ENCODE data around the gene RNF4. TPM values are rescaled to one million over a fixed set of nuclear protein-coding genes. Genes with fewer than 3 reads are reported as not detected.
"Not testable (repeated sequence)": the region's sequence is repeated elsewhere in the genome, so short reads cannot be mapped to it uniquely, and the experiment has no call there.

Gene RNF4
- polyA plus RNA-seq, 4 donors: 53.3 to 67.2 (median 65.9) TPM

DNA sequence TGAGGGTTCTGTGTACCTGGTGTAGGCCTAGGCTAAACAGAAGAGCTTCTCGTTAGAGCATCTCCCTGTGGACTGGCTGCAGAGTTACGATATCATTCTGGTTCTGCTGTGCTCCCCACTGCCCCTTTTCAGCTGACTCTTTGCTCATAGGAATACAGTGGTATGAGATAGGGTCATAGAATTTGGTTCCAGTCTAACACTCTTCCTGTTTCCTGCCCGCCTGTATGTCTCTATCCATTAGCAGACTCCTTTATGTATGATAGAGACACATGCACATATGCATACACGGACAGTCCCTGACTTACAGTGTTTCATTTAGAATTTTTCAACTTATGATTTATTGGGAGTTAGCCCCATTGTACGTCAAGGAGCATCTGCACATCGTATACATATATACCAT is 15.3 kb downstream of the RNF4 start:
- DNase-seq (ENCODE audit: low read depth in 4 of 4, low spot score in 3 of 4): no peak

DNA sequence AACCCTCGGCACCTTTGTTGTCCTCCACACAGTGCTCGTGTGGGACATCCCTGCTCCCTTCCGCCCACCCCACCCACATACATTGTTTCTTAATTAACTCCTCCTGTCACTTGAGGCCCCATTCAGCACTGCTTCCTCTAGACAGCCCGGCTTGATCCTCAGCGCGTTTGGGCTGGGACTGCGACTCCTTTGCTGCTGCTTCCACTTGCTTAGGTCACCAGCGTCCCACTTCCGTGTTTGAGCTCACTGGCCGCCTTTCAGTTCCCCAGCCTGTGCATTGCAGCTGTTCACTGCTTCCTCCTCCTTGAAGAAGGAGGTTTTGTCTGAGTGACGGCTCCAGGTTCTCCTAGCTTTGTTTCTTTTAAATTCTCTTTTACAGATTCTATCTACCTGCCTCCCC is 16.1 kb downstream of the RNF4 start:
- no peak for DNase-seq (ENCODE audit: low read depth in 4 of 4, low spot score in 3 of 4)

DNA sequence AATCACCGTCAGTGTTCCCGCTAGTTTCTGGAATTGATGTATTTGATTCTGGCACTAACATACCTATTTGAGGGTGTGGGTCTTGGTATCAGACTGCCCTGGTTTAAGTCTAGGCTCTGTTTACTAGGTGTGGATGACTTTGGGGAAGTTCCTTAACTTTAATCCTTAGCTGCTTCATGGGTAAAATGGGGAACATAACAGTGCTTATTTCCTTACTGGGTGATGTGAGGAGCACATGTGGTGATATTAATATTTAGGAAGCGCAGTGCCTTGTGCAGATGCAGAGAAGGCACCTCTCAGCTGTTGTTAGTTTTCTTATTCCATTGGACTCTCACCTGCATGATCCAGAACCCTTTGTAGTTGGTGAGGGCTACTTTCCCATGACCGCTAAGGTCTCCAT is 17.1 kb downstream of the RNF4 start:
- no peak for DNase-seq (ENCODE audit: low read depth in 4 of 4, low spot score in 3 of 4)

DNA sequence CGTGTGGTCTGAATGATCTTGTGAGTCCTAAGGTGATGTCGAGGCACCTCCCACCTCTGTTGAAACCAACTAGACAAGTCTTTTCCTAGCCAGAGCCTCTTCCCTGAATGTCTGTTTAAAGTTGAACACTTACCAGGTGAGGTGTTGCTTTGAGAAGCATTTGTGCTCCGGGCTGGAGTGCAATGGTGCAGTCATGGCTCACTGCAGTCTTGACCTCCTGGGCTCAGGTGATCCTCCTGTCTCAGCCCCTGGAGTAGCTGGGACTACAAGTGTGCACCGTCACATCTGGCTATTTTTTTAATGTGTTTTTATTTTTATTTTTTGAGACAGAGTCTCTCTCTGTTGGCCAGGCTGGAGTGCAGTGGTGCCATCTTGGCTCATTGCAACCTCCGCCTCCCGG is 18.1 kb downstream of the RNF4 start:
- no peak for DNase-seq (ENCODE audit: low read depth in 4 of 4, low spot score in 3 of 4)

DNA sequence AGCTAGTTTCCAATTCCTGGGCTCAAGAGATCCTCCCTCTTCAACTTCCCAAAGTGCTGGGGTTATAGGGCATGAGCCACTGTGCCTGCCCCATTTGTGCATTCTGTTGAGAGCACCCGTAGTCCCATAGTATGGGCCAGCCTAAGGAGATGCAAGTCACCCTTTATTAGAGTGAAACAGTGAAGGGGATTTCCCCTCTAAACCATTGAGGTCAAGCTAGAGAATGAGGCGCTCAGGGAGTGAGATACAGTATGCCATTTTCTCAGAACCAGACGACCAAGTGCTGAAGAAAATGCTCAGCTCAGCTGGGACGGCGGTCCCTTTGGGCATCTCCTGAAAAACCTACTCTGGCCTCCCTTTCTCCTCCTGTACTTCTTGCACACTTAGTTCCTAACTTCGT is 18.7 kb downstream of the RNF4 start:
- DNase-seq (ENCODE audit: low read depth in 4 of 4, low spot score in 3 of 4): no peak

DNA sequence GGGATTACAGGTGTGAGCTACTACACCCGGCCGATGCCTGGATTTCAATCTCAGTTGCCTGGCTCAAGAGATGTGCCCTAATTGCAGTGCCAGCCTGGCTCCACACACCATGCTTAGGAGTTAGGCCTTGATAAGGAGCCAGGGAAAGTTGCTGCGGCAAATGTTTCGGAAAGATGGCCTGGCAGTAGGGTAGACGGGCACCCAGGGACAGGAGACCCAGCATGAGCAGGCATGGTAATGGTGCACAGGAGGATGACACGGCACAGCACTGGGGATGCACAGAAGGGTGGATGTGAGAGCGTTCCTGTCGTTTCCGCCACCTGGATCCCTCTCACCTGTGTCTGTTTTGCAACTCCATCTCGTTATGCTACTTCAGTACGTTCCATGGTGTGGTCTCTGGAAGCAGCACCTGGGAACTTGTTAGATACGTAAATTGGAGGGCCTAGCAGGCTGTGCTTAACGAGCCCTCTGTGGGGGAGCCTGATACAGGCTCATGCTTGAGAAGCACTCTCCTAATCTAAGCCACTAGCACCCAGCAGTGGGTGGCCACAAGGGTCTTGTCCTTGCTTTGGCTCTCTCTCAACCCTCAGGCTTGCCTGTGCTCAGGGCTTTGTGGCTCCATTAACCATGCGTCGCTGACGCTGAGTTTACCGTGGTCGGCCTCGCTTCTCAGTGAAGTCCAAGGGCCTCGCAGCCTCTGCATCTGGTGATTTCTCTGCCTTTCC is 20.3 kb downstream of the RNF4 start:
- no peak for DNase-seq (ENCODE audit: low read depth in 4 of 4, low spot score in 3 of 4)

DNA sequence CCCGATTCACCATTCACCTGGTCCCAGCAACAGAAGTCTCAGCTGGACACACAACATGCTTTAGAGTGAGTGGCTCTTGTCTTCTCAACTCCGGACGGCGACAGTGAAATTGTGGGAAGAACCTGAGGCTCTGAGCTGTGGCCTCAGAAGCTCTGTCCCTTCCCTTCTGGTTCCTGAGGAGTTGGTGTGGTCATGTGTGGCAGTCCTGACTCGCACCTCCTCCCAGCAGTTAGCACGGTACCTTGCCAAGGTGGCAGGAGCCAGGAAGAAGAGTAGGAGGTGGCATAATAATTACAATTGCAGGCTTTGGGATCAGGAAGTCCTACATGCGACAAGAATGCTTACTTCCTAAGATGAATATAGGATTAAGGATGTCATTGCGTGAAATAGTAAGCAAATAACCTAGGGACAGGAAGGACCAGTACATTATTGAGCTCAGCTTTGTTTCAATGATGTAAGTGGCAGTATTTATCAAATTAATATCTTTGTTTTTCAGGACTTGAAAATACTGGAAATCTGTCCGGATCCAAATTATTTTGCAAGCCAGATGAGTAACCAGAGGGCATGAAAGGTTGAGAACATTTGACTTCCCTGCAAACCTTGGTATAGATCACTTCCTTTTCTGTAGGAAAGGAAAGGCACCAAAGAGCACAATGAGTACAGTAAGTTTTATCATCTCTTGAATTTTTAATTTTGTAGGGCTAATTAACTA is 21.1 kb downstream of the RNF4 start:
- no peak for DNase-seq (ENCODE audit: low read depth in 4 of 4, low spot score in 3 of 4)

DNA sequence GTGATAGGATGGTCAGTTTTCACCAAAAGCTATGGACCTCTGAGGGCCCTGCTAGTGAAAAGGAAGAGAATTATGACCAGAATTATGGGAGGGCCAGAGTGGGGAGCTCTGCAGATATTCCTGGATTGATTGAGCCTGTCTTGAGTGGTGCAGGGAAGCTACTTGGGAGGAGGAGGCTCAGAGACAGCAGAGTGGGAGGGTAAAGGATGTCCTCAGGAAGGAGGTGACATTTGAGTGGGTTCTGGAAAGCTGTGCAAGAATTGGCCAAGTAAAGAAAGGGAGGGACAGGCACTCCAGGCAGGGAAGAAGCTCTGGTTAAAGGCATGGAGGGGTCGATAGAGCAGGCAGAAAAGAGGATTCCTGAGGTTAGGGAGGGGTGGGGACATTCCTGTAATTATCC is 24.1 kb downstream of the RNF4 start:
- DNase-seq (ENCODE audit: low read depth in 4 of 4, low spot score in 3 of 4): no peak

DNA sequence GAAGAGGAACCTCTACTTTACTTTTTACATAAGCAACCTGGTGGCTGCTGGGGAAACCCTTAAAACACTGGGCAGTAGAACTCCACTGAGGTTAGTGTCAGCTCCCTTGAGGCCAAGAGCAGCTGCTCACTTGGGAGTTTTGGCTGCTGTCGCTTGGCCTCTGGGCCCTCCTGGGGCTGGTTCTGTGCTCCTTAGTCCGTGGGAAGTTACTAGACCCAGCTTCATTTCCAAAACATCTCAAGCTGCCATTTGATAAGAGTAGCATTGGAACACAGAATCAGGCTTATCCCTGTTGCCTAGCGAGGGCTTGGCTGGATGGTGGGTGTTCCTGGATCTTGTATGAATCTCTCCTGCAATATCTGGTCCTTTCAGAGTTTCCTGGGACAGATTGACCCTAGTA is 26.1 kb downstream of the RNF4 start:
- DNase-seq (ENCODE audit: low read depth in 4 of 4, low spot score in 3 of 4): no peak

DNA sequence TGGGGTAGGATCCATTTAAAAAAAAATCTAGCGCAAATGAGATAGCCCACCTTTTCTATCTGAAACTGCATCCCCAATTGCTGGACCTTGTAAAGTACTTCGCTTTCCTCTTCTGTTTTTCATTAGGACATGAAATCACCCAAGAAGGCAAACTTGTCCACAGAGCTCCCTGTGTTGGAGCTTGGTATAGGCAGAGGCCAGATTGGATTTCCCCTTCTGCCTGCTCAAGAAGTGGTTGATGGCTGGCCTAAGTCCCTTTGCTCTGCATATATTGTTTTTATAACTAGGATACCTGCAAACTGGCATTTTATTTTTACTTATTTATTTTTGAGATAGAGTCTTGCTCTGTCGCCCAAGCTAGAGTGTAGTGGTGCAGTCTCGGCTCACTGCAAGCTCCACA is 28.4 kb downstream of the RNF4 start:
- no peak for DNase-seq (ENCODE audit: low read depth in 4 of 4, low spot score in 3 of 4)

DNA sequence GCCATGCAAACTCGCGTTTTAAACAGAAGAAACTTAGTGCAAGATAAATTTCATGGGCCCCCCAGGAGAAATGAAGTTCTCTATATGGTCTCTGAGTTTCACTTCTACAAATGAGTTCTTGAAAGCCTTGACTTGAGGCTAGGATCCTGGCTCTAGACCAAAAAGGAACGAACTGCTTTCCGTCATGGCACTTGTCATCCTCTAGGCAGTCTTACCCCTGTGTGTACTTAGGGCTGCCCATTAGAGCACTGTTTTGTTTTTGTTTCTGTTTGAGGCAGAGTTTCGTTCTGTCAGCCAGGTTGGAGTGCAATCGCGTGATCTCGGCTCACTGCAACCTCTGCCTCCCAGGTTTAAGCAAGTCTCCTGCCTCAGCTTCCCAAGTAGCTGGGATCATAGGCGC is 29.0 kb downstream of the RNF4 start:
- DNase-seq (ENCODE audit: low read depth in 4 of 4, low spot score in 3 of 4): no peak

DNA sequence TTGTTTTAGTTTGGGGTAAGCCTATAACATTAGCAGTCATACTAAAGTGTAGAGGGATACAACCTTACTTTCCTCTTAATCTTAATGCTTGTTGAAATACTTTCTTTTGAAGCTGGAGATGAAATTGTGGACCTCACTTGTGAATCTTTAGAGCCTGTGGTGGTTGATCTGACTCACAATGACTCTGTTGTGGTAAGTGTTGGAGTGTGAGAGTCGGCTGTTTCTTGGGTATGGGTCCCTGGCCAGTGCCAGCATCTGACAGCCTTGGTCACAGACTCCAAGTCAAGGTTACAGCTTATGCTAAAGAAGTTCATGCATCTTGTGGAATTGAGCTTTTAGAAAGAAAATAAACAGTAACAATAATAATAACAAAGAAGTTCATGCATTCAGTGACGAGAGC is 31.6 kb downstream of the RNF4 start:
- no peak for DNase-seq (ENCODE audit: low read depth in 4 of 4, low spot score in 3 of 4)

DNA sequence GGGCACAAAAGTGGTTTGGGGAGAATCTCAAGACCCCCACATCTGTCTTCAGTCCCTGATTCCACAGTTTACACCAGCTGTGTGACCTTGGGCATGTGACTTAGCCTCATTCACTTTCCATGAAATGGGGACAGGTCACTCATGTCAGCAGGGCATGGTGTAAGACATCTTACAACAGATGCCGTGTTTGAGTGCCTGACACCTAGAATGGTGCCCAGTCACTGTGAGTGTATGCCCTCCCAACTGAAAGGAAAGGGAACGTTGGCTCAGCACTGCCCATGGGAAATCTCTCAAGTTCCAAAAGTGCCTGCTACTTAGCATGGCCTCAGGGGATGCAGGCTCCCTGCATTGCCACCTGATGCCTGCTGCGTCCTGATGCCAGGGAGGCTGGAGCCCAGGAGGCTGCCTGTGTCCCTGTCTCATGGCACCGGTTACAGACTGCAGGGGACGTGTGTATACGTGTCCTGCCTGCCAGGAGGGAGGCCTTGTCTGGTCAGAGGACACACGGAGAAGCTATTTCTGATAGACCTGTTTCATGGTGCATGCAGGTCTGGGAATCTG is 32.2 kb downstream of the RNF4 start:
- no peak for DNase-seq (ENCODE audit: low read depth in 4 of 4, low spot score in 3 of 4)

DNA sequence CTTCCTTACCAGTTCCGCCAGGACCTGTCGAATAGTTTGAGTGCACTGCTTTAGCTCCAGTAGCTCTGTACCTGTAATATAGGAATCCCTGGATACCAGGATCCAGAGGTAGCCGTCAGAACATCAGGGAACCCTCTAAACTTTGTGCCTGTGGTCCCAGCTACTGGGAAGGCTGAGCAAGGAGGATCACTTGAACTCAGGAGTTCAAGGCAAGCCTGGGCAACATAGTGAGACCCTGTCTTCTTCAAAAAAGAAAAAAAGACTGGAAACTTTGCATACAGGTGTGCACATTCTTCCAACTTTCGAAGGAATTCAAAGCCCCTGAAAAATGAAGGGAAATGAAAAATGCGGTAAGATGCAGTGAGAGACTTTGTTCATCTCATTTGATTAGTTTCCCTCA is 34.9 kb downstream of the RNF4 start:
- DNase-seq (ENCODE audit: low read depth in 4 of 4, low spot score in 3 of 4): no peak

DNA sequence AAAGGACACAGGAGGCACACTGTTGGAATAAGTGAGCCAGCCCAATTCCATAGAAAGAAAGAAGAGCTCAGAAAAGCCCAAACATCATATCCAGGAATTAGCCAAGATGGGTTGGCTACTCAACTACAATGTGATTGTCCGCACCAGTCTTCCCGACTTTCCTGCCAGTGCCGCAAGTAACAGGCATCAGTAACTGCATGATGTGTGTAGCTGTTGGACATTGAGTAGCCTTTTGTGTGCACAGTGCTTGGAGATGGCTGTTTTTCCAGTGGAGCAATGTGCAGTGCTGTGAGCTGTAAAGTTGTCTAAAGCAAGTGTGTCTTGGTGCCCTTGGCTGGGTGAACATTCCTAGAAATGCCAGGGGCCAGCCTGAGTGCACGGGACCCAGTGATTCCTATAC is 38.4 kb downstream of the RNF4 start:
- no peak for DNase-seq (ENCODE audit: low read depth in 4 of 4, low spot score in 3 of 4)

DNA sequence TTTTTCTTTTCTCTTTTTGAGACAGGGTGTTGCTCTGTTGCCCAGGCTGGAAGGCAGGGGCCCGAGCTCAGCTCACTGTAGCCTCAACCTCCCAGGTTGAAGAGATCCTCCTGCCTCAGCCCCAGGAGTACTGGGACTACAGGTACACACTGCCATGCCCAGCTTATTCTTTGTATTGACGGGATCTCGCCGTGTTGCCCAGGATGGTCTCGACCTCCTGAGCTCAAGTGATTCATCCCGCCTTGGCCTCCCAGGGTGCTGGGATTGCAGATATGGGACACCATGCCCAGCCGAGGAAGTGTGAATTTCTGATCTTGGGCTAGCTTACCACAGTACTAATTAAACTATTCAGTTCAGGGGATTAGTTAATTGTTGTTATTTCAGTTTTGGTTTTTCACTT is 38.9 kb downstream of the RNF4 start:
- no peak for DNase-seq (ENCODE audit: low read depth in 4 of 4, low spot score in 3 of 4)

DNA sequence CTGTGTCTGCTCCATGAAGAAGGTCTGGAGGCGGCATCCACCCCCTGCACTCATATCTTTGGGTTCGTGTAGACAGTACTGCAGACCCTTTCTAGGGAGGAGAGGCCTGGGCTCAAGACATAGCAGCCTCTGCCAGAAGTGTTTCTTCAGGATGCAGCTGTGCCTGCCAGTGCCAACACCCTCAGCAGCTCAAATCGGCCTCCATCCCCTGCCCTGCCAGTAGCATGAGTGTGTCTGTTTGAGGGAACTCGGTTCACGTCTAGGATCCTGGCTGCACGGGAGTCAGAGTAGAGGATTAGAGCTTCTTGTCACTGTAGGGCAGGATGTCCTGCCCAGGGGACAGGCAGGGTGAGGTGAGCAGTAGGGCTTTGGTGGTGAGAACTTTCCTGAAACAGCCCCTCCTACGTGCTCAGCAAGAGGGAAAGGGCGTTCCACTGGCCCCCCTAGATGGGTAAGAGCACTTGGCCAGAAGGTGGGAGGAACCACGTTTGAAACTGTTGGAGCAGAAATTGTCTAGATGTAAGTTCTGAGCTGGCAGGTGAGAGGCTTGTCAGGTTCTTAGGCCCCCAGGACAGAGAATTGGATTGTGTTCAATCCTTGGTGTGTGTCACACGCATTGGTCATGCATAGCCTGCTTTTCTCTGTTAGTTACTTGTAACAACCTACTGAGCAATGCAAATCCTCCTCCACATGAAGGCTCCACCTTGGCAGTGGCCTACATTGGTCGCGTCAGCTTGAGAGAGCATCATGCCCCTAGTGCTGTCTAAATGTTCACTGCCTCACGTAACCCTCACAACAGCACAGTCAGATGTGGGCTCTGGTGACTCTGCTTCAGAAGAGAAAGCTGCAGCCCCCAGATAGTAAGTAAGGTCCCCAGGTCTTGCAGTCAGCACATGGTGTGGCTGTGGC is 41.7 kb downstream of the RNF4 start:
- no peak for DNase-seq (ENCODE audit: low read depth in 4 of 4, low spot score in 3 of 4)

DNA sequence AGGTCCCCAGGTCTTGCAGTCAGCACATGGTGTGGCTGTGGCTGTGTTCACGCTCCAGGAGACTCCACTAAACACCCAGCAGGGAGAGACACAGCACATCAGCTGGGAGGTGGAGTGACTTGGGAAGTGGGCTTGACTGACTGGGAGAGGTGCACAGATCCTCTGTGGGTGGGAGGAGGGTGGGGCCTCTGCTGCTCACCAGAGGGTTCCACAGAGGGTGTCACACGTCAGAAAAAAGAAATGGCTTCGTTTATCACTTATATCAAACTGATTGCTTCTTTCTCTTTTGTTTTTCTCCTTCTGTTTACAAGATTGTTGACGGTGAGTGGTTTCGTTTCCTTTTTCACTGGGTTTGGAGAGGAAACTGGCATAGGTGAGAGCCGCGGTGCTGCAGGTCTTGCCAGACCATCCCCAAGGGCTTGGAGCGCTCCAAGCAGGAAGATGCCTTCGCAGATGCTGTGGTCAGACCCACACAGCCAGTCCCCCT is 42.8 kb downstream of the RNF4 start:
- no peak for DNase-seq (ENCODE audit: low read depth in 4 of 4, low spot score in 3 of 4)

DNA sequence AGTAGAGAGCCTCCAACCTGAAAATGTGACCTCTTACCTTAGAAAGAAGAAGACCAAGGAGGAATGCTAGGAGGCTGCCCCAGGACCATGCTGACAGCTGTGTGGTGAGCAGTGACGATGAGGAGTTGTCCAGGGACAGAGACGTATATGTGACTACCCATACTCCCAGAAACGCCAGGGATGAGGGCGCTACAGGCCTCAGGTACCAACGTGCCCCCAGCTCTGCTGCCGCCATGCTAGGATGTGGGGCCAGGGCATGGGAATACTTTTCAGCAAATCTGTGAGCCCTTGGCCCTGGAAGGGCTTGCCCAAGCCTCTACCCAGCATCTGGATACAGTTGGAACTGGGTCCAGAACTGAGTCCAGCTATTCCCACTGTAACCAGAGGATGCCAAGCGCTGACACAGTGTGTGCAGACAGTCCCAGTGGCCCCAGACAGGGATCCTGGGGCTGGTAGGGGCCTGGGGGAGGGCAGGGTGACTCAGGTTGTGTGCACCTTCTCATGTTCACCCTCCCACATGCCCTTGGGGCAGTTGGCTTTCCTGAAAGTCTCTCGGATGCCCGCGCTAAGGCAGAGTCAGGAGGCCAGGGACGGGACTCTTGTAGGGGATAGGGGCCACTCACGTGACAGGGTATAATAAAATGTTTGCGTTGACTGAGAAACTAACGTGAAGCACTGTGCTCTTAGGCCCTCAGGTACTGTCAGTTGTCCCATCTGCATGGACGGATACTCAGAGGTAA is 43.7 kb downstream of the RNF4 start:
- DNase-seq (ENCODE audit: low read depth in 4 of 4, low spot score in 3 of 4): no peak

DNA sequence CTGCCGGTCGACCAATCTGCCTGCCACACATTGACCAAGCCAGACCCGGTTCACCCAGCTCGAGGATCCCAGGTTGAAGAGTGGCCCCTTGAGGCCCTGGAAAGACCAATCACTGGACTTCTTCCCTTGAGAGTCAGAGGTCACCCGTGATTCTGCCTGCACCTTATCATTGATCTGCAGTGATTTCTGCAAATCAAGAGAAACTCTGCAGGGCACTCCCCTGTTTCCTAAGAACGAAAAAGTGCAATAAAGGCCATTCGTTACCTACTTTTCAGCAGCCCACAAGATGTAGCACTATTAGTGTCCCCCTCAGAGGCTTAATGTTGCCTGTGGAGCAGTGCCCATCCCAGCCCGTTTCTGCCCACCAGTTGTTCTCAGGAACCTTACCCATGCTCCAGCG is 45.3 kb downstream of the RNF4 start:
- DNase-seq (ENCODE audit: low read depth in 4 of 4, low spot score in 3 of 4): not testable (repeated sequence)

Measured in left renal pelvis (tissue), 4 donors.